ENCODE measurements around the gene CYP3A4. TPM values are rescaled to one million over a fixed set of nuclear protein-coding genes. Genes with fewer than 3 reads are reported as not detected.
A peak's percentile ranks its signal among the peaks of the same experiment; 100 is the strongest.

CYP3A4 gene
- total RNA-seq, 1 experiment from 2014 or later, result not detected

DNA sequence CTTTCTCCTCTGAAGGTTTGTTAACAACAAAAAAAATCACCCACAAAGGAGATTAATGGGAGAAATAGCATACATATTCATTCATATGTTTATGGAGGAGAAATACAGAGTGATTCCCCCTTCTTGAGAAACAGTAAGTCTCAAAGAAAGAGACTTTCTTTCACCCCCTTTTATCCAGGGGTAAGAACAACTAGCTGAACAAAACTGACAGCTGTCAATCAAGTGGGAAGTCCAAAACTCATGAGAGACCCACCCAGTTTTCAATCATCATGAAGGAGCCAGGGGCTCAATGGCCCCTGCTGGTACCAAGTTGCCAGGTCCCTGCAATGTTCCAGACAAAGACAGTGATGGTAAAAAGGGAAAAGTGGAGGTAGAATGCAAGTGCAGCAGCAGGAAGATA, 41.9 kb upstream of the CYP3A4 start:
- CTCF ChIA-PET, result no interaction called here
- peaks cover 55% of the 10 kb centered on the region for H3K4me1 ChIP-seq
- intact Hi-C loops (cut with micrococcal nuclease; ENCODE audit: unreplicated experiment), result loop anchor here (5.0 kb wide), 1 partner anchor 149 kb away; the partner anchor contains the start of gene CYP3A5
- no peaks in the 10 kb centered on the region for H3K36me3 ChIP-seq (ENCODE audit: control insufficient read depth, insufficient read depth, low read length)
- POLR2A ChIA-PET, result no interaction called here
- peaks cover 7% of the 10 kb centered on the region; the same call in 1 of the 2 replicates for H3K9me3 ChIP-seq
- no peaks in the 10 kb centered on the region for H3K27me3 ChIP-seq (replicated peaks; ENCODE audit: control insufficient read depth, insufficient read depth, low read length)
- Mint-ChIP-seq H3K36me3 (ENCODE audit: insufficient read depth, unreplicated experiment) (no peaks in the 10 kb centered on the region), H3K27me3 (ENCODE audit: insufficient read depth, unreplicated experiment) (no peaks in the 10 kb centered on the region), H3K27ac (ENCODE audit: unreplicated experiment) (peak overlapping the region; percentile 64), H3K4me1 (ENCODE audit: low read depth, unreplicated experiment) (peaks cover 43% of the 10 kb centered on the region), H3K9me3 (ENCODE audit: unreplicated experiment) (peaks cover 7% of the 10 kb centered on the region), H3K4me3 (ENCODE audit: unreplicated experiment) (no peak overlapping the region)
- no peak for DNase-seq
- no TSS peak for BruUV-seq (replicated peaks)
- H3K4me3 ChIP-seq (ENCODE audit: low read depth, low read length), result no peak overlapping the region
- TF ChIP-seq, protein P1, sequence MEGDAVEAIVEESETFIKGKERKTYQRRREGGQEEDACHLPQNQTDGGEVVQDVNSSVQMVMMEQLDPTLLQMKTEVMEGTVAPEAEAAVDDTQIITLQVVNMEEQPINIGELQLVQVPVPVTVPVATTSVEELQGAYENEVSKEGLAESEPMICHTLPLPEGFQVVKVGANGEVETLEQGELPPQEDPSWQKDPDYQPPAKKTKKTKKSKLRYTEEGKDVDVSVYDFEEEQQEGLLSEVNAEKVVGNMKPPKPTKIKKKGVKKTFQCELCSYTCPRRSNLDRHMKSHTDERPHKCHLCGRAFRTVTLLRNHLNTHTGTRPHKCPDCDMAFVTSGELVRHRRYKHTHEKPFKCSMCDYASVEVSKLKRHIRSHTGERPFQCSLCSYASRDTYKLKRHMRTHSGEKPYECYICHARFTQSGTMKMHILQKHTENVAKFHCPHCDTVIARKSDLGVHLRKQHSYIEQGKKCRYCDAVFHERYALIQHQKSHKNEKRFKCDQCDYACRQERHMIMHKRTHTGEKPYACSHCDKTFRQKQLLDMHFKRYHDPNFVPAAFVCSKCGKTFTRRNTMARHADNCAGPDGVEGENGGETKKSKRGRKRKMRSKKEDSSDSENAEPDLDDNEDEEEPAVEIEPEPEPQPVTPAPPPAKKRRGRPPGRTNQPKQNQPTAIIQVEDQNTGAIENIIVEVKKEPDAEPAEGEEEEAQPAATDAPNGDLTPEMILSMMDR (IDR thresholded peaks at IDR 0.05; ENCODE audit: insufficient read depth in 1 of 2, low read depth in 1 of 2, low read length in 1 of 2, severe bottlenecking in 1 of 2, unreplicated experiment in 1 of 2), result no peak

- Mint-ChIP-seq H3K4me1 (ENCODE audit: low read depth, unreplicated experiment) (peaks cover 39% of the 10 kb centered on the region), H3K27ac (ENCODE audit: unreplicated experiment) (peak overlapping the region; percentile 64)
Measured at GRCh38 chr7:99825452-99825851, 41.5 kb upstream of the CYP3A4 start.

GRCh38 chr7:99824091-99824490, 40.1 kb upstream of the CYP3A4 start:
- DNase-seq, result no peak
- peaks cover 26% of the 10 kb centered on the region for H3K4me1 Mint-ChIP-seq (ENCODE audit: low read depth, unreplicated experiment)
- no peaks in the 10 kb centered on the region for H3K36me3 ChIP-seq (ENCODE audit: control insufficient read depth, insufficient read depth, low read length)
- peaks cover 37% of the 10 kb centered on the region for H3K4me1 ChIP-seq
- no peak overlapping the region for H3K27ac Mint-ChIP-seq (ENCODE audit: unreplicated experiment)
- no peaks in the 10 kb centered on the region for H3K9me3 Mint-ChIP-seq (ENCODE audit: unreplicated experiment)
- TF ChIP-seq, protein P1 (IDR thresholded peaks at IDR 0.05; ENCODE audit: insufficient read depth in 1 of 2, low read depth in 1 of 2, low read length in 1 of 2, severe bottlenecking in 1 of 2, unreplicated experiment in 1 of 2), result no peak
- H3K4me3 ChIP-seq (ENCODE audit: low read depth, low read length), result no peak overlapping the region
- H3K27me3 Mint-ChIP-seq (ENCODE audit: insufficient read depth, unreplicated experiment), result no peaks in the 10 kb centered on the region
- intact Hi-C loops (cut with micrococcal nuclease; ENCODE audit: unreplicated experiment), result no loop called here
- no peaks in the 10 kb centered on the region for H3K27me3 ChIP-seq (replicated peaks; ENCODE audit: control insufficient read depth, insufficient read depth, low read length)
- ChIA-PET CTCF (no interaction called here), POLR2A (no interaction called here)
- H3K36me3 Mint-ChIP-seq (ENCODE audit: insufficient read depth, unreplicated experiment), result no peaks in the 10 kb centered on the region
- no peak overlapping the region for H3K4me3 Mint-ChIP-seq (ENCODE audit: unreplicated experiment)
- BruUV-seq (replicated peaks), result no TSS peak
- H3K9me3 ChIP-seq, result peaks cover 7% of the 10 kb centered on the region; the same call in 1 of the 2 replicates

More at GRCh38 chr7:99825452-99825851, 41.5 kb upstream of the CYP3A4 start:
- Histone ChIP-seq H3K4me1 (peaks cover 51% of the 10 kb centered on the region), H3K27me3 (replicated peaks; ENCODE audit: control insufficient read depth, insufficient read depth, low read length) (no peaks in the 10 kb centered on the region), H3K9me3 (peaks cover 7% of the 10 kb centered on the region; the same call in 1 of the 2 replicates), H3K4me3 (ENCODE audit: low read depth, low read length) (no peak overlapping the region), H3K36me3 (ENCODE audit: control insufficient read depth, insufficient read depth, low read length) (no peaks in the 10 kb centered on the region)
- CTCF ChIA-PET, result no interaction called here
- H3K27me3 Mint-ChIP-seq (ENCODE audit: insufficient read depth, unreplicated experiment), result no peaks in the 10 kb centered on the region
- intact Hi-C loops (cut with micrococcal nuclease; ENCODE audit: unreplicated experiment), result loop anchor here (5.0 kb wide), 1 partner anchor 148 kb away; the partner anchor contains the start of gene CYP3A5
- TF ChIP-seq, protein P1 (IDR thresholded peaks at IDR 0.05; ENCODE audit: insufficient read depth in 1 of 2, low read depth in 1 of 2, low read length in 1 of 2, severe bottlenecking in 1 of 2, unreplicated experiment in 1 of 2), result no peak
- peaks cover 3% of the 10 kb centered on the region for H3K9me3 Mint-ChIP-seq (ENCODE audit: unreplicated experiment)
- DNase-seq, result peak; percentile 27 to 56
- H3K4me3 Mint-ChIP-seq (ENCODE audit: unreplicated experiment), result no peak overlapping the region
- no peaks in the 10 kb centered on the region for H3K36me3 Mint-ChIP-seq (ENCODE audit: insufficient read depth, unreplicated experiment)
- BruUV-seq (replicated peaks), result no TSS peak
- POLR2A ChIA-PET, result no interaction called here

All from Caco-2 (cell line).